ENCODE results near the gene MYL12B. TPM values are rescaled to one million over a fixed set of nuclear protein-coding genes. Genes with fewer than 3 reads are reported as not detected.

Gene MYL12B
- total RNA-seq, 1 donor from 2014 or later: 187 TPM

- Mint-ChIP-seq H3K36me3 (ENCODE audit: insufficient read depth) (peaks cover 34% of the 10 kb centered on the region), H3K9me3 (ENCODE audit: low read depth) (no peaks in the 10 kb centered on the region), H3K27ac (peak overlapping the region; percentile 97), H3K4me1 (ENCODE audit: low read depth) (peaks cover 28% of the 10 kb centered on the region), H3K27me3 (no peaks in the 10 kb centered on the region), H3K4me3 (ENCODE audit: low read depth) (no peak overlapping the region)
- no peak for DNase-seq (ENCODE audit: low spot score, unreplicated experiment)
- no peak for TF ChIP-seq CTCF (IDR thresholded peaks at IDR 0.05; ENCODE audit: unreplicated experiment)
Measured at GRCh38 chr18:3256693-3257626, 5.0 kb upstream of the MYL12B start.

- no peak for TF ChIP-seq CTCF (IDR thresholded peaks at IDR 0.05; ENCODE audit: unreplicated experiment)
- H3K36me3 Mint-ChIP-seq (ENCODE audit: insufficient read depth): peaks cover 34% of the 10 kb centered on the region
- H3K9me3 Mint-ChIP-seq (ENCODE audit: low read depth): no peaks in the 10 kb centered on the region
- H3K4me1 Mint-ChIP-seq (ENCODE audit: low read depth): peaks cover 24% of the 10 kb centered on the region
- H3K27ac Mint-ChIP-seq: peak overlapping the region; percentile 97
- no peak for DNase-seq (ENCODE audit: low spot score, unreplicated experiment)
- H3K4me3 Mint-ChIP-seq (ENCODE audit: low read depth): no peak overlapping the region
- H3K27me3 Mint-ChIP-seq: no peaks in the 10 kb centered on the region
Measured at GRCh38 chr18:3257627-3258120, 4.3 kb upstream of the MYL12B start.

- no peak for TF ChIP-seq CTCF (IDR thresholded peaks at IDR 0.05; ENCODE audit: unreplicated experiment)
- peaks cover 14% of the 10 kb centered on the region for H3K36me3 Mint-ChIP-seq (ENCODE audit: insufficient read depth)
- peak overlapping the region; percentile 100 for H3K27ac Mint-ChIP-seq
- H3K4me1 Mint-ChIP-seq (ENCODE audit: low read depth): peaks cover 42% of the 10 kb centered on the region
- H3K9me3 Mint-ChIP-seq (ENCODE audit: low read depth): no peaks in the 10 kb centered on the region
- peak overlapping the region; percentile 84 for H3K4me3 Mint-ChIP-seq (ENCODE audit: low read depth)
- no peak for DNase-seq (ENCODE audit: low spot score, unreplicated experiment)
- no peaks in the 10 kb centered on the region for H3K27me3 Mint-ChIP-seq
Measured at GRCh38 chr18:3260995-3261372, 949 bp upstream of the MYL12B start.

DNA sequence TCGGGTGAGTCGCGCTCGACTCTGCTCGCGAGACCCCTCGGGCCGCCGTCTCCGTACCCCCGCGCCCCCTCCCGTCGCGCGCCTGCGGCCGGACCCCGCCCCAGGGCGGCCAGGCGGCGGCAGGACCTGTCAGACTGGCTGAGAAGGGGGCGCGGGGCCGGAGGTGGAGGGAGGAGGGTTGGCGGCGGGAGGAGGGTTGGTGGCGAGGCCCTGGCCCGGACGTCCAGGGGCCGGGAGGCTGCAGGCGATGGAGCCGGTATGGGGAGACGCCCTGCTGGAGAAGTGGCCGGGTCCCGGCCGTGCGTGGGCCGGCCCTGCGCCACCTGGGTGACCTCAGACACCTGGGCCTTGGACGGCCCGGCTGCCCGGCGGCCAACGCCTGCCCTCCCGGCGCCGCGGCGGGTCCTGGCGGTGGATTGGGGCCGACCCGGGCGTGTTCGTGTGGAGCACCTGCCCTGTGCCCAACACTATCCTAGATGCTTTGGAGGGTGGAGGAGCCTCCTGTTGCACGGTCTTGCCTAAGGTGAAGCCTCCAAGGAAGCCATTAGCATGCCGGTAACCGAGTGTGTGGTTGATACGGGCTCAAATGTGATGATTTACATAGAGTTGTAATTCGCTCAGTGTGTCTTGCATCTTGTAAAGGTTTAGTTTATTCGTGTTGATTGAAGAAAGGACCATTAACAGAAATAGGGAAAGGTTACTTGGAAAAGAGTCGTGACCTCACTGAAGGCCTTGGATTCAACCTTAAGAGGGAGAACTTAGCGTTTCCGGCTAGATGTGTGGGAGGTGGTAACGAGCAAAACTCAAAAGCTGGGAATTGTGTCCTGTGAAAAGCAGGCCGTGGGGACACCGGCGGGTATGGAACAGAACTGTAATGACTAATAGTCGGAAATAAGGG lies 550 bp downstream of the MYL12B start:
- no peak for TF ChIP-seq CTCF (IDR thresholded peaks at IDR 0.05; ENCODE audit: unreplicated experiment)

DNA sequence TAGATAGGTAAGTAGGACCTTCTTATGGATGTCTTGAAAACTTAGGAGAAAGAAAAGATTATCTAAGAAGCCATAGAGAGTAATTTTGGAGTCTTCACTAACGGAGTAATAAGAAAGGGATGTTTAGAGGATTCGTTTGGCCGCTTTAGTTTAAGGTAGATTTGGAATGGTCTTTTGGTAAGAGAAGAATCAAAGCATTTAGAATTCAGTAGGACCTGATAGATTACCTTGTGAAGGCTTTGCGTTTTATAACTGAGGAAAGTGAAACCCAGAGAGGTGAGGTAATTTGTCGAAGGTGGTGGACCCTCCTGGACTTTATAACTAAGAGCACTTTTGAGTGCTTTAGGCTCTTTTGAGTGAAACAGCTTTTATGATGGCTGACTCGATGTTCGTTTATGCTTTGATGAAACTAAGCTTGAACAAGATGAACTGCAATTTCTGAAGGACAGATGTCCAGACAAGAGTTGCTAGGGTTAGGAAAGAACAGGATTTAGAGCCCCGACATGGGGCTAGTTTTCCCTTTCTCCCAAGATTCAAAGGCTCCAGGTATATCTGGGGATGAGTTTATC lies 1.3 kb downstream of the MYL12B start:
- H3K36me3 Mint-ChIP-seq (ENCODE audit: insufficient read depth): peaks cover 1% of the 10 kb centered on the region
- H3K4me3 Mint-ChIP-seq (ENCODE audit: low read depth): peak overlapping the region; percentile 84
- H3K27ac Mint-ChIP-seq: peak overlapping the region; percentile 94
- DNase-seq (ENCODE audit: low spot score, unreplicated experiment): no peak
- no peaks in the 10 kb centered on the region for H3K9me3 Mint-ChIP-seq (ENCODE audit: low read depth)
- peaks cover 40% of the 10 kb centered on the region for H3K4me1 Mint-ChIP-seq (ENCODE audit: low read depth)
- H3K27me3 Mint-ChIP-seq: no peaks in the 10 kb centered on the region
- TF ChIP-seq CTCF (IDR thresholded peaks at IDR 0.05; ENCODE audit: unreplicated experiment): no peak

More for the DNA sequence above, 550 bp downstream of the MYL12B start:
- Mint-ChIP-seq H3K4me1 (ENCODE audit: low read depth) (peaks cover 36% of the 10 kb centered on the region), H3K36me3 (ENCODE audit: insufficient read depth) (peaks cover 5% of the 10 kb centered on the region), H3K4me3 (ENCODE audit: low read depth) (peak overlapping the region; percentile 84), H3K27me3 (no peaks in the 10 kb centered on the region), H3K9me3 (ENCODE audit: low read depth) (no peaks in the 10 kb centered on the region), H3K27ac (peak overlapping the region; percentile 100)
- no peak for DNase-seq (ENCODE audit: low spot score, unreplicated experiment)
